ENCODE results near the gene PEAK1. TPM values are rescaled to one million over a fixed set of nuclear protein-coding genes. Genes with fewer than 3 reads are reported as not detected.

PEAK1 gene
- total RNA-seq, 2 donors from 2014 or later, result 25.4 to 38.4 TPM

DNA sequence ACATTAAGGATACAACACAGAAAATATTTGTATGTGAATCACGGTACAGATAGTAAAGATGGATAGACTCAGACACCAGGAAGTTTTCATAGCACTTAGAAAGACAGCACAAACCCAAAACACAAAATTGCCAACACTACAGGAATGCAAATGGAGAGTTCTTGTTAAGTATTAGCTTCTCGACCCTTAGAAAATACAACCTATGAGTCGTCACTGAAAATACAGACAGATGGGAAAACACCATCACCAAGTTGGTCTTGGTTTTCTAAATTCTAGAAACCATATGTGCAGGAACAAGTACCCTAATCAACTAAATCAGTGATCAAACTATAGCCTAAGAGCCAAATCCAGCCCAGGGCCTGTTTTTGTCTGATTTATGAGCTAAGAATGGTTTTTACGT, 50.7 kb downstream of the PEAK1 start:
- H3K27me3 Mint-ChIP-seq (ENCODE audit: insufficient read depth), result no peaks in the 10 kb centered on the region
- WGBS, 2 experiments (ENCODE audit: insufficient coverage in 1 of 2, insufficient read length in 1 of 2), result 96 to 100% methylated on average over 2 to 4 of the region's 4 CpGs
- Histone ChIP-seq H3K27ac (ENCODE audit: low read depth, low read length) (no peak overlapping the region), H3K4me1 (ENCODE audit: control insufficient read depth, insufficient read depth, low read length) (no peaks in the 10 kb centered on the region), H3K36me3 (ENCODE audit: control insufficient read depth, insufficient read depth, low read length) (no peaks in the 10 kb centered on the region), H3K9ac (ENCODE audit: extremely low read depth, low read length, poor library complexity, severe bottlenecking) (no peak overlapping the region), H3K27me3 (ENCODE audit: control insufficient read depth, insufficient read depth, low read length, poor library complexity, severe bottlenecking) (no peaks in the 10 kb centered on the region), H3K9me3 (ENCODE audit: control insufficient read depth, low read length) (no peaks in the 10 kb centered on the region), H3K4me3 (ENCODE audit: low read length) (no peak overlapping the region)
- no peak overlapping the region for H3K27ac Mint-ChIP-seq
- TF ChIP-seq, protein P1, sequence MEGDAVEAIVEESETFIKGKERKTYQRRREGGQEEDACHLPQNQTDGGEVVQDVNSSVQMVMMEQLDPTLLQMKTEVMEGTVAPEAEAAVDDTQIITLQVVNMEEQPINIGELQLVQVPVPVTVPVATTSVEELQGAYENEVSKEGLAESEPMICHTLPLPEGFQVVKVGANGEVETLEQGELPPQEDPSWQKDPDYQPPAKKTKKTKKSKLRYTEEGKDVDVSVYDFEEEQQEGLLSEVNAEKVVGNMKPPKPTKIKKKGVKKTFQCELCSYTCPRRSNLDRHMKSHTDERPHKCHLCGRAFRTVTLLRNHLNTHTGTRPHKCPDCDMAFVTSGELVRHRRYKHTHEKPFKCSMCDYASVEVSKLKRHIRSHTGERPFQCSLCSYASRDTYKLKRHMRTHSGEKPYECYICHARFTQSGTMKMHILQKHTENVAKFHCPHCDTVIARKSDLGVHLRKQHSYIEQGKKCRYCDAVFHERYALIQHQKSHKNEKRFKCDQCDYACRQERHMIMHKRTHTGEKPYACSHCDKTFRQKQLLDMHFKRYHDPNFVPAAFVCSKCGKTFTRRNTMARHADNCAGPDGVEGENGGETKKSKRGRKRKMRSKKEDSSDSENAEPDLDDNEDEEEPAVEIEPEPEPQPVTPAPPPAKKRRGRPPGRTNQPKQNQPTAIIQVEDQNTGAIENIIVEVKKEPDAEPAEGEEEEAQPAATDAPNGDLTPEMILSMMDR (conservative IDR thresholded peaks at IDR 0.05), result no peak
- no peak for DNase-seq
- peaks cover 4% of the 10 kb centered on the region for H3K4me1 Mint-ChIP-seq
- no peaks in the 10 kb centered on the region for H3K36me3 Mint-ChIP-seq (ENCODE audit: low read depth)
- H3K9me3 Mint-ChIP-seq, result peaks cover 3% of the 10 kb centered on the region
- no peak overlapping the region for H3K4me3 Mint-ChIP-seq

DNA sequence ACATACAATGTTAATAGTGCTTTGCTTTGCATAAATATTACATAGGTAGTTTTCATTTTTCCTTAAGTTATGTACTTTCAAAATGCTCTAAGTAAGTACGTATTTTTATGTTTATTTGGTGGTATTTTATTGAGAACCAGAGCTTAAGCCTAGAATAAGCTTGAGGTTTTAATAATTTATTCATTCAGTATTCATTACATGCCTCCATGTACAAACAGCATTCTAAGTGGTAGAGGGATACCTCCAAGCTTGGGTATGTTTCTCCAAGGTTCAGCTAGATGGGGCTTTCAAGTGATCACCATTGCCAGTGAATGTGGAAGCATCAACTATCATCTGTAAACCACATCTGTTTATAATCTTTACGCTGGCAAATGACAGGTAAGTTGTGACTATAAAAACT, 52.3 kb downstream of the PEAK1 start:
- TF ChIP-seq, protein P1 (conservative IDR thresholded peaks at IDR 0.05), result no peak
- H3K4me1 Mint-ChIP-seq, result peaks cover 2% of the 10 kb centered on the region
- no peak overlapping the region for H3K4me3 ChIP-seq (ENCODE audit: low read length)
- no peak overlapping the region for H3K9ac ChIP-seq (ENCODE audit: extremely low read depth, low read length, poor library complexity, severe bottlenecking)
- 100% methylated on average over 2 of the region's 2 CpGs; no CpG with 5 or more reads in 1 of the 2 experiments for WGBS, 2 experiments (ENCODE audit: insufficient coverage in 1 of 2, insufficient read length in 1 of 2)
- H3K9me3 ChIP-seq (ENCODE audit: control insufficient read depth, low read length), result no peaks in the 10 kb centered on the region
- H3K4me3 Mint-ChIP-seq, result no peak overlapping the region
- peaks cover 2% of the 10 kb centered on the region for H3K9me3 Mint-ChIP-seq
- H3K27me3 Mint-ChIP-seq (ENCODE audit: insufficient read depth), result no peaks in the 10 kb centered on the region
- no peaks in the 10 kb centered on the region for H3K4me1 ChIP-seq (ENCODE audit: control insufficient read depth, insufficient read depth, low read length)
- H3K27me3 ChIP-seq (ENCODE audit: control insufficient read depth, insufficient read depth, low read length, poor library complexity, severe bottlenecking), result no peaks in the 10 kb centered on the region
- DNase-seq, result no peak
- peaks cover 5% of the 10 kb centered on the region for H3K36me3 Mint-ChIP-seq (ENCODE audit: low read depth)
- no peak overlapping the region for H3K27ac ChIP-seq (ENCODE audit: low read depth, low read length)
- no peaks in the 10 kb centered on the region for H3K36me3 ChIP-seq (ENCODE audit: control insufficient read depth, insufficient read depth, low read length)
- H3K27ac Mint-ChIP-seq, result no peak overlapping the region

DNA sequence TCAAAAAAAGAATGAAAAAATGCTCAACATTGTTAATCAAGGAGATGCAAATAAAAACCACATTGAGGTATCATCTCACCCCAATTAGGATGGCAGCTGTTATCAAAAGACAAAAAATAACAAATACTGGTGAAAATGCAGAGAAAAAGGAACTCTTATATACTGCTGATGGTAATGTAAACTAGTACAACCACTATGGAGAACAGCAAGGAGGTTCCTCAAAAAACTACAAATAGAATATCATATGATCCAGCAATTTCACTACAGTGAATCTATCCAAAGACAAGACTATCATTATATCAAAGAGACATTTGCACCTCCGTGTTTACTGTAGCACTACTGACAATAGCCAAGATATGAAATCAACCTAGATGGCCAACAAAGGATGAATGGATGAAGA, 58.4 kb downstream of the PEAK1 start:
- no peaks in the 10 kb centered on the region for H3K4me1 Mint-ChIP-seq
- no peaks in the 10 kb centered on the region for H3K27me3 Mint-ChIP-seq (ENCODE audit: insufficient read depth)
- H3K4me3 Mint-ChIP-seq, result no peak overlapping the region

More for the DNA sequence above, 58.4 kb downstream of the PEAK1 start:
- Histone ChIP-seq H3K4me3 (ENCODE audit: low read length) (no peak overlapping the region), H3K27me3 (ENCODE audit: control insufficient read depth, insufficient read depth, low read length, poor library complexity, severe bottlenecking) (no peaks in the 10 kb centered on the region), H3K9ac (ENCODE audit: extremely low read depth, low read length, poor library complexity, severe bottlenecking) (no peak overlapping the region), H3K27ac (ENCODE audit: low read depth, low read length) (no peak overlapping the region), H3K9me3 (ENCODE audit: control insufficient read depth, low read length) (no peaks in the 10 kb centered on the region), H3K36me3 (ENCODE audit: control insufficient read depth, insufficient read depth, low read length) (no peaks in the 10 kb centered on the region), H3K4me1 (ENCODE audit: control insufficient read depth, insufficient read depth, low read length) (no peaks in the 10 kb centered on the region)
- 76% methylated on average over 1 of the region's 1 CpG; no CpG with 5 or more reads in 1 of the 2 experiments for WGBS, 2 experiments (ENCODE audit: insufficient coverage in 1 of 2, insufficient read length in 1 of 2)
- Mint-ChIP-seq H3K9me3 (no peaks in the 10 kb centered on the region), H3K27ac (no peak overlapping the region), H3K36me3 (ENCODE audit: low read depth) (peaks cover 5% of the 10 kb centered on the region)
- TF ChIP-seq, protein P1 (conservative IDR thresholded peaks at IDR 0.05), result no peak
- DNase-seq, result no peak

All from endodermal cell (in vitro differentiated cells).